Mononuclear cell (primary cell): ENCODE data around the gene FGD3. TPM values are rescaled to one million over a fixed set of nuclear protein-coding genes. Genes with fewer than 3 reads are reported as not detected.
"Not testable (repeated sequence)": the region's sequence is repeated elsewhere in the genome, so short reads cannot be mapped to it uniquely, and the experiment has no call there.

Experiments used
- H3K27me3 ChIP-seq: 2 replicates; pipeline ENCODE4 v1.6.0; 2011; ENCODE audit warnings: low read length, control low read depth; ENCODE audit not compliant: insufficient read depth
- H3K4me1 ChIP-seq: 2 replicates; pipeline ENCODE4 v1.5.1; 2011; ENCODE audit warnings: mild to moderate bottlenecking, low read length, control low read depth; ENCODE audit not compliant: insufficient read depth
- H3K4me3 ChIP-seq: 2 replicates; pipeline ENCODE4 v1.5.1; 2011; ENCODE audit warnings: mild to moderate bottlenecking, low read length, moderate library complexity
- H3K9me3 ChIP-seq: 2 replicates; pipeline ENCODE4 v1.5.1; 2011; ENCODE audit warnings: low read depth, mild to moderate bottlenecking, control low read depth, low read length
- total RNA-seq: library from RNA; depleted of rRNA; stranded (reverse); fragments of >200 nt; gene quantifications from one replicate; pipeline ENCODE4 v1.2.3, GENCODE V29; 2012

Gene FGD3
- total RNA-seq, 1 donor, result 55.7 TPM

GRCh38 chr9:93004561-93004960 is 57.2 kb downstream of the FGD3 start:
- no peaks in the 10 kb centered on the region for H3K27me3 ChIP-seq
- peaks cover 26% of the 10 kb centered on the region for H3K4me1 ChIP-seq
- no peak overlapping the region for H3K4me3 ChIP-seq
- no peaks in the 10 kb centered on the region for H3K9me3 ChIP-seq

DNA sequence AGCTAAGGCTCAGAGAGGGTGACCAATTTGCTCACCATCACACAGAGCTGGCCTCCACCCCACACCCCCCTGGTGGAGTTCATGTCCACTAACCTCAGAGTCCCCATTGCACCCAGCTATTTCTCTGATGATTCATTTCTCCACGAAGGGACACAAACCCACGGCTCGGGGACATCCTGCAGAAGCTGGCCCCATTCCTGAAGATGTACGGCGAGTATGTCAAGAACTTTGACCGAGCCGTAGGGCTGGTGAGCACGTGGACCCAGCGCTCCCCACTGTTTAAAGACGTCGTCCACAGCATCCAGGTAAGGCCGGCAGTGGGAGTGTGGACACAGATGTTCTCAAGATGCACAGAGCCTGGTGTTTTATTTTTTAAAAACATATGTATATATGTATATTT is 58.6 kb downstream of the FGD3 start:
- H3K4me1 ChIP-seq, result peaks cover 26% of the 10 kb centered on the region

GRCh38 chr9:93007529-93008058 is 60.3 kb downstream of the FGD3 start:
- Histone ChIP-seq H3K9me3 (no peaks in the 10 kb centered on the region), H3K4me3 (no peak overlapping the region), H3K4me1 (peaks cover 13% of the 10 kb centered on the region), H3K27me3 (no peaks in the 10 kb centered on the region)

More for the DNA sequence above, 58.6 kb downstream of the FGD3 start:
- H3K4me3 ChIP-seq, result no peak overlapping the region
- no peaks in the 10 kb centered on the region for H3K27me3 ChIP-seq
- H3K9me3 ChIP-seq, result no peaks in the 10 kb centered on the region

GRCh38 chr9:93008457-93008856 is 61.1 kb downstream of the FGD3 start:
- Histone ChIP-seq H3K4me1 (peaks cover 7% of the 10 kb centered on the region), H3K4me3 (no peak overlapping the region), H3K9me3 (no peaks in the 10 kb centered on the region), H3K27me3 (no peaks in the 10 kb centered on the region)

GRCh38 chr9:93009337-93010015 is 62.2 kb downstream of the FGD3 start:
- Histone ChIP-seq H3K27me3 (no peaks in the 10 kb centered on the region), H3K9me3 (no peaks in the 10 kb centered on the region), H3K4me3 (no peak overlapping the region), H3K4me1 (no peaks in the 10 kb centered on the region)

DNA sequence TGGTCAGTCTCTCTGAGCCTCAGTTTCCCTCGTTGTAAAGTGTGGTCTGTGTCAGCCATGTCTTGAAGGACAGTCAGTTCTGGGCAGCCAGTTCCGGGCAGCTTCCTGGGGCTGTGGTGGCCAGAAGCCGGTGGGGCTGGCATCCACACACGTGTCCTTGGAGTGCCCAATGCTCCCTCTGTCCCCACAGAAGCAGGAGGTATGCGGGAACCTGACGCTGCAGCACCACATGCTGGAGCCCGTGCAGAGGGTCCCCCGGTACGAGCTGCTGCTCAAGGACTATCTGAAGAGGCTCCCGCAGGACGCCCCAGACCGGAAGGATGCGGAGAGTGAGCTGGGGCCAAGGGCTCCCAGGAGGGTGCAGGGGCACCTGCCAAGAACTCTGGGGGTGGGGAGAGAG is 62.7 kb downstream of the FGD3 start:
- Histone ChIP-seq H3K27me3 (no peaks in the 10 kb centered on the region), H3K4me3 (no peak overlapping the region), H3K9me3 (no peaks in the 10 kb centered on the region), H3K4me1 (no peaks in the 10 kb centered on the region)

- H3K4me1 ChIP-seq, result no peaks in the 10 kb centered on the region
- no peaks in the 10 kb centered on the region for H3K27me3 ChIP-seq
- no peak overlapping the region for H3K4me3 ChIP-seq
- H3K9me3 ChIP-seq, result no peaks in the 10 kb centered on the region
Observed at GRCh38 chr9:93010704-93011103, 63.4 kb downstream of the FGD3 start.

DNA sequence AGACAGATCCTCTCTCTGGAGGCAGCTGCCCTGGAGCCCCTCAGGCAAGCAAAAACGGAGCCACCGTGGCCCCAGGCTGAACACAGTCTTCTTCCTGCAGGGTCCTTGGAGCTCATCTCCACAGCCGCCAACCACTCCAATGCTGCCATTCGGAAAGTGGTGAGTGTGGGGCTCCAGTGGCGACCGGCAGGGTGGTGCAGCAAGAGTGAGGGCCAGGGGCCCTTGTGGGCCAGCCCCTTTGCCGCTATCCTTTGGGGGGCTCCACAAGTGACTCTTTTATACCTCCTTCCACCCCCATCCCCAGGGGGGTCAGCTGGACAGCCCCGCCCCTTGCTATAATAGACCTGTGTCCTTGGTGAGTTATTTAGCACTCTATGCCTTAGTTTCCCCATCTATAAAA is 63.8 kb downstream of the FGD3 start:
- H3K4me1 ChIP-seq, result no peaks in the 10 kb centered on the region
- no peaks in the 10 kb centered on the region for H3K27me3 ChIP-seq
- no peaks in the 10 kb centered on the region for H3K9me3 ChIP-seq
- no peak overlapping the region for H3K4me3 ChIP-seq

- no peaks in the 10 kb centered on the region for H3K4me1 ChIP-seq
- no peaks in the 10 kb centered on the region for H3K9me3 ChIP-seq
- H3K4me3 ChIP-seq, result no peak overlapping the region
- no peaks in the 10 kb centered on the region for H3K27me3 ChIP-seq
Observed at GRCh38 chr9:93012963-93013855, 65.9 kb downstream of the FGD3 start.

- Histone ChIP-seq H3K4me3 (no peak overlapping the region), H3K27me3 (no peaks in the 10 kb centered on the region), H3K4me1 (no peaks in the 10 kb centered on the region), H3K9me3 (no peaks in the 10 kb centered on the region)
Observed at GRCh38 chr9:93013856-93014582, 66.7 kb downstream of the FGD3 start.

GRCh38 chr9:93015190-93015589 is 67.9 kb downstream of the FGD3 start:
- not testable (repeated sequence) for H3K4me1 ChIP-seq, H3K4me3 ChIP-seq, H3K9me3 ChIP-seq, H3K27me3 ChIP-seq

DNA sequence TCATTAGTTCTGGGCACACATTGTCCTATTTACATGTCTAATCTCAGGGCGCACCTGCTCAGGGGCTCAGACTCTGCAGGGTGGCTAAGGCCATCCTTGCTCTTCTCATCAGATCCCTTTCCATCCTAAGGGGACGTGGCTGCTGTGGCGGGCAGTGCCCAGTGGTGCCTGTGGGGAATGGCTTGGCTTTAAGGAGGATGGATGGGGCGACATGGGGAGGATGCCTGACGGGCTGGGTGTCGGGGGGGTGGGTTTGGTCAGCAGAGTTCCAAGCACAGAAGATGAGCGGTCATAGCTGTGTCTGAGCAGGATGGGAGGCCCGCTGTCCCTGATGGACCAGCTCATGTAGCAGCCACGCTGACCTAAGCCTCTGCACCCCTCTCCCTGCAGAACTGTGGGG is 70.3 kb downstream of the FGD3 start:
- Histone ChIP-seq H3K4me3 (no peak overlapping the region), H3K4me1 (peaks cover 14% of the 10 kb centered on the region), H3K27me3 (no peaks in the 10 kb centered on the region), H3K9me3 (no peaks in the 10 kb centered on the region)

- no peaks in the 10 kb centered on the region for H3K27me3 ChIP-seq
- H3K9me3 ChIP-seq, result no peaks in the 10 kb centered on the region
- H3K4me3 ChIP-seq, result no peak overlapping the region
- H3K4me1 ChIP-seq, result peaks cover 28% of the 10 kb centered on the region
Observed at GRCh38 chr9:93020151-93020550, 72.8 kb downstream of the FGD3 start.

GRCh38 chr9:93020771-93021670 is 73.7 kb downstream of the FGD3 start:
- Histone ChIP-seq H3K9me3 (no peaks in the 10 kb centered on the region), H3K27me3 (no peaks in the 10 kb centered on the region), H3K4me1 (peaks cover 36% of the 10 kb centered on the region), H3K4me3 (no peak overlapping the region)
